Activated T-cell treated with anti-CD3 and anti-CD28 coated beads, Interleukin-2, amount 50 U/mL, for 1 hour (primary cell): ENCODE results near the gene HTT-AS.

Experiments
- DNase-seq: peaks from one replicate; pipeline ENCODE4 v3.0.0-alpha.2; 2020

HTT-AS gene

DNA sequence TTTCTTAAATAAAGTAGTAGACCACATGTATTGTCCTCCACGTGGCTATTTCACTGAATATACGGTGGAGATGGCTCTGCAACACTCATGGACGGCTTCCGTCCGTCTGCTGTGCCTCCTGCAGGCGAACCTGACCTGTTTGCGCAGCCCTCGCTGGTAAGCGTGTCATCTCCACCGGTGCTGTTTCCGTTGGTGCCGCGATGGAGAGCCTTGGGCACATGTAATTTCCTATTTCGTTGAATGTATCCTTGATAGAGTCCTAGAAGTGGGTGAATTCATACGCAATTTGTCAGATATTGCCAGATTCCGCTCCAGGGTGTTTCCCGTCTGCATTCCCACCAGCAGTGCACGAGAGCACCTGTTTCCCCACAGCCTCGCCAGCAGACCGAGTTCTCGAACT lies 48.5 kb downstream of the HTT-AS start:
- no peak for DNase-seq

GRCh38 chr4:3022651-3023050 lies 51.7 kb downstream of the HTT-AS start:
- no peak for DNase-seq

- no peak for DNase-seq
Measured at GRCh38 chr4:3022112-3022511, 52.2 kb downstream of the HTT-AS start.

DNA sequence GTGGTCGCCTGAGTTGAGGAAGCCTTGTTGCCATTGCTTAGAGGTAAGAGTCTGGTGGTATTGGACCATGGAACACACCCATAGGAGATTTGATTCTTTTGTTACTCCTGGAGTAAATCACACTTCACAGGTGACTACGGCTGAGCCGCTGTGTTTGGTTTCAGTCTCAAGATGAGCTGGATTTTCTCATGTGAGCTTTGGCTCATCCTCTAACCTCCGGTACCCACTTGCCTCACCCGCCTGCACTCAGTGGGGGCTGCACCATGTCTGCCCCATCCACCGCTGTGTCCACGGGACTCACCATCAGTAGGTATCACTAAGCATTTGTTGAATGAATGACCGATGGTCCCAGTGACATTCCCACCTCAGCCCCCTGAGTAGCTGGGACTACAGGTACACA lies 52.7 kb downstream of the HTT-AS start:
- DNase-seq, result no peak

DNA sequence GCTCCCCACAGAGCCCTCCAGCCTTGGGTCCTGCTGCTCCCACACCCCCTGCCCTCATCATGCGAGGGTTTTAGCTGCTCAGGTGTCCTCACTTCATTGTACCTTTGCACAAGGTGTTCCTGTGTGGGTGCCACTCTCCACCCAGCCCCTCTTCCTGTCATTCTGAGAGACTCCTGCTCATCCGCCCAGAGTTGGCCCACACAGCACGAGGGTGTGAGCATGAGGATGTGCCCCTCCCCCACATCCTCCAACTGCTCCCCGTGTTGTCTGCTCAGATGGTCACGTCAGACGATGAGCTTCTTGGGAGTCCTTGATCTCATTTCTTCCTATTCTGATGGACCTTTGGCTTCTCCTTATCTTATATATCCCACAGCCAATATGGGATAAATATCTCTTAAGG lies 53.2 kb downstream of the HTT-AS start:
- DNase-seq, result no peak

- no peak for DNase-seq
Measured at GRCh38 chr4:3019145-3019846, 55.0 kb downstream of the HTT-AS start.

DNA sequence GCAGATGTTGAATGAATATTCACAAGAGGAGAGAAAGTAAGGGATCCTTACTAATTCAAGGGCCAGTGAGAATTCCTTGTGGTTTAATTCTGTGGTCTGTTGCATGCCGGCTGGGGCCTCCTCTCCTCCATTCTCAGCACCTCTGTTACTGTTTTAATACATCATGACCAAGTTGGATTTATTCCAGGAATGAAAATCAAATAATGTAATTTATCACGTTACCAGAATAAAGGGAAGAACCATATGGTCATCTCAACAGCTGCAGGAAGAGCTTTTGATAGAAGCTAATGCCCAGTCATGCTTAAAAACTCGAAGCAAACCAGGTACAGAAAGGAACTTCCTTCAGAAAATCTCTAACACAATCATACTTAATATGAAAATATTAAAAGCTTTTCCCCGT lies 56.8 kb downstream of the HTT-AS start:
- DNase-seq, result no peak

GRCh38 chr4:3016961-3017360 lies 57.4 kb downstream of the HTT-AS start:
- DNase-seq, result no peak

- DNase-seq, result no peak
Measured at GRCh38 chr4:3013839-3014350, 60.4 kb downstream of the HTT-AS start.
